ENCODE data around the gene GALM. TPM values are rescaled to one million over a fixed set of nuclear protein-coding genes. Genes with fewer than 3 reads are reported as not detected.

Gene GALM
- total and polyA plus RNA-seq, 10 of the 15 experiments (the other 5 are each of a cell fraction or from before 2014, with no cell fraction given): 1.1 to 4.0 (median 1.7) TPM

DNA sequence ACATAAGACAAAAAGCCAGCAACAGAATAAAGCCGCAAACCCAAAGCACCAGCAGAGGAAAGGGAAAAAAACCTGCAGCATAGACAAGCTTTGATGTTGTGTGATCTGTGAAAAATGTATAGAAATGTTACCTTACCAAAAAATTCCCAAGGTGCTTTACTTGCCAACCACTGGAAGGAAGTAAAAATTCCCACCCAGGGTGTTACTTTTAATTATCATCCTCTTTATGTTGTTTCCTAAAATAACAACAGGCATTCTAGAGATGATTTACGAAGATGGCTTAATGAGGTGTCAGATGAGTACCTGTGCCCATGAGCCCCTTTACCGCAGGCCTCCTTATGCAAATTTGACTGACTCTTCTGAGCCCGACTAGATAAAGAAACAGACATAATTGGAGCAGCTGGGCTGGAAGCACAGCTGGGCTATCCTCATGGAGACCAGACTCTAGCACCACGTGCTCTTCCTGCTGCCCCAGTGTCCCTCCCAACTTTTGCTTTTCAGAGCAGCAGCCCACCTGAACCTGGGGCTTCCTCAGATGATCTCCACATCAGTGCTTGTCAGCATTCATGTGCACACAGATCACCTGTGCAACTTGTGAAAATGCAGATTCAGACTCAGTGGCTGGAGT is 43.8 kb downstream of the GALM start (continued):
- TF ChIP-seq MEF2B (IDR thresholded peaks at IDR 0.05; ENCODE audit: partially characterized antibody, poor library complexity, severe bottlenecking): peak; percentile 97
- TF ChIP-seq RUNX3 (IDR thresholded peaks at IDR 0.05; ENCODE audit: low read length): peak; percentile 85
- peak; percentile 96 for TF ChIP-seq RELB (IDR thresholded peaks at IDR 0.05; ENCODE audit: low read depth)
- TF ChIP-seq MTA3 (IDR thresholded peaks at IDR 0.05; ENCODE audit: borderline replicate concordance, low read length): no peak
- peak; percentile 80 for TF ChIP-seq NFIC (IDR thresholded peaks at IDR 0.05; ENCODE audit: low read depth, low read length)
- TF ChIP-seq, protein P1, sequence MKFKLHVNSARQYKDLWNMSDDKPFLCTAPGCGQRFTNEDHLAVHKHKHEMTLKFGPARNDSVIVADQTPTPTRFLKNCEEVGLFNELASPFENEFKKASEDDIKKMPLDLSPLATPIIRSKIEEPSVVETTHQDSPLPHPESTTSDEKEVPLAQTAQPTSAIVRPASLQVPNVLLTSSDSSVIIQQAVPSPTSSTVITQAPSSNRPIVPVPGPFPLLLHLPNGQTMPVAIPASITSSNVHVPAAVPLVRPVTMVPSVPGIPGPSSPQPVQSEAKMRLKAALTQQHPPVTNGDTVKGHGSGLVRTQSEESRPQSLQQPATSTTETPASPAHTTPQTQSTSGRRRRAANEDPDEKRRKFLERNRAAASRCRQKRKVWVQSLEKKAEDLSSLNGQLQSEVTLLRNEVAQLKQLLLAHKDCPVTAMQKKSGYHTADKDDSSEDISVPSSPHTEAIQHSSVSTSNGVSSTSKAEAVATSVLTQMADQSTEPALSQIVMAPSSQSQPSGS (IDR thresholded peaks at IDR 0.05; ENCODE audit: low read length): 0 out of 2 replicates have a peak, but pooled peaks have one; percentile 60
- TF ChIP-seq ZZZ3 (IDR thresholded peaks at IDR 0.05; ENCODE audit: control insufficient read depth, insufficient read length, low read depth): no peak
- peak; percentile 65 for TF ChIP-seq PKNOX1 (IDR thresholded peaks at IDR 0.05)
- TF ChIP-seq GATAD2B (conservative IDR thresholded peaks at IDR 0.05; ENCODE audit: low read depth): peak; percentile 60; the same call in 1 of the 2 replicates
- TF ChIP-seq, protein P2, sequence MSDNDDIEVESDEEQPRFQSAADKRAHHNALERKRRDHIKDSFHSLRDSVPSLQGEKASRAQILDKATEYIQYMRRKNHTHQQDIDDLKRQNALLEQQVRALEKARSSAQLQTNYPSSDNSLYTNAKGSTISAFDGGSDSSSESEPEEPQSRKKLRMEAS (IDR thresholded peaks at IDR 0.05; ENCODE audit: low read depth, low read length): no peak
- no peak for TF ChIP-seq ZNF207 (IDR thresholded peaks at IDR 0.05; ENCODE audit: borderline replicate concordance)
- TF ChIP-seq TCF7 (IDR thresholded peaks at IDR 0.05; ENCODE audit: borderline replicate concordance): peak; percentile 44; the same call in 1 of the 2 replicates
- peak; percentile 93 for TF ChIP-seq IKZF1 (conservative IDR thresholded peaks at IDR 0.05)
- TF ChIP-seq IRF4 (IDR thresholded peaks at IDR 0.05; ENCODE audit: low read depth, low read length): no peak; the same call in 1 of the 2 replicates
- peak in 1 of 2 experiments; percentile 47; a peak in 2 of 4 replicates for TF ChIP-seq EP300 (IDR thresholded peaks at IDR 0.05; ENCODE audit: borderline replicate concordance in 1 of 2, control insufficient read depth in 1 of 2, low read depth in 2 of 2, low read length in 2 of 2)
- TF ChIP-seq IRF5 (IDR thresholded peaks at IDR 0.05; ENCODE audit: borderline replicate concordance): no peak
- TF ChIP-seq ASH2L (IDR thresholded peaks at IDR 0.05; ENCODE audit: borderline replicate concordance, low read depth): no peak
- TF ChIP-seq, protein P3, sequence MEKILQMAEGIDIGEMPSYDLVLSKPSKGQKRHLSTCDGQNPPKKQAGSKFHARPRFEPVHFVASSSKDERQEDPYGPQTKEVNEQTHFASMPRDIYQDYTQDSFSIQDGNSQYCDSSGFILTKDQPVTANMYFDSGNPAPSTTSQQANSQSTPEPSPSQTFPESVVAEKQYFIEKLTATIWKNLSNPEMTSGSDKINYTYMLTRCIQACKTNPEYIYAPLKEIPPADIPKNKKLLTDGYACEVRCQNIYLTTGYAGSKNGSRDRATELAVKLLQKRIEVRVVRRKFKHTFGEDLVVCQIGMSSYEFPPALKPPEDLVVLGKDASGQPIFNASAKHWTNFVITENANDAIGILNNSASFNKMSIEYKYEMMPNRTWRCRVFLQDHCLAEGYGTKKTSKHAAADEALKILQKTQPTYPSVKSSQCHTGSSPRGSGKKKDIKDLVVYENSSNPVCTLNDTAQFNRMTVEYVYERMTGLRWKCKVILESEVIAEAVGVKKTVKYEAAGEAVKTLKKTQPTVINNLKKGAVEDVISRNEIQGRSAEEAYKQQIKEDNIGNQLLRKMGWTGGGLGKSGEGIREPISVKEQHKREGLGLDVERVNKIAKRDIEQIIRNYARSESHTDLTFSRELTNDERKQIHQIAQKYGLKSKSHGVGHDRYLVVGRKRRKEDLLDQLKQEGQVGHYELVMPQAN (conservative IDR thresholded peaks at IDR 0.05): no peak
- TF ChIP-seq MEF2A (IDR thresholded peaks at IDR 0.05; ENCODE audit: insufficient read depth, low read depth, low read length): peak; percentile 85; the same call in 1 of the 2 replicates
- peak; percentile 64; the same call in 1 of the 2 replicates for TF ChIP-seq FOXM1 (IDR thresholded peaks at IDR 0.05; ENCODE audit: low read depth, low read length)
